ENCODE data around the gene KIZ.
"Not testable (repeated sequence)": the region's sequence is repeated elsewhere in the genome, so short reads cannot be mapped to it uniquely, and the experiment has no call there.

KIZ gene

GRCh38 chr20:21139881-21140566 is 14.1 kb downstream of the KIZ start:
- no peak for DNase-seq

GRCh38 chr20:21141825-21142224 is 15.9 kb downstream of the KIZ start:
- no peak for DNase-seq

GRCh38 chr20:21143194-21143890 is 17.5 kb downstream of the KIZ start:
- no peak for DNase-seq

GRCh38 chr20:21145424-21145823 is 19.5 kb downstream of the KIZ start:
- DNase-seq: no peak

- no peak for DNase-seq
Observed at GRCh38 chr20:21146215-21146614, 20.3 kb downstream of the KIZ start.

- DNase-seq: no peak
Observed at GRCh38 chr20:21147593-21147992, 21.7 kb downstream of the KIZ start.

- no peak for DNase-seq
Observed at GRCh38 chr20:21149344-21149743, 23.5 kb downstream of the KIZ start.

GRCh38 chr20:21151791-21152190 is 25.9 kb downstream of the KIZ start:
- no peak for DNase-seq

GRCh38 chr20:21154692-21155091 is 28.8 kb downstream of the KIZ start:
- no peak for DNase-seq

GRCh38 chr20:21155268-21155667 is 29.4 kb downstream of the KIZ start:
- DNase-seq: no peak

GRCh38 chr20:21156266-21156665 is 30.4 kb downstream of the KIZ start:
- no peak for DNase-seq

GRCh38 chr20:21157006-21157405 is 31.1 kb downstream of the KIZ start:
- DNase-seq: no peak

- DNase-seq: no peak
Observed at GRCh38 chr20:21159658-21160380, 33.9 kb downstream of the KIZ start.

- no peak for DNase-seq
Observed at GRCh38 chr20:21161926-21162325, 36.0 kb downstream of the KIZ start.

GRCh38 chr20:21162631-21163030 is 36.7 kb downstream of the KIZ start:
- no peak for DNase-seq

GRCh38 chr20:21166801-21167200 is 40.9 kb downstream of the KIZ start:
- no peak for DNase-seq

- no peak for DNase-seq
Observed at GRCh38 chr20:21167261-21167660, 41.4 kb downstream of the KIZ start.

GRCh38 chr20:21168061-21168460 is 42.2 kb downstream of the KIZ start:
- DNase-seq: not testable (repeated sequence)

GRCh38 chr20:21172626-21173025 is 46.7 kb downstream of the KIZ start:
- DNase-seq: no peak

- DNase-seq: no peak
Observed at GRCh38 chr20:21173485-21173884, 47.6 kb downstream of the KIZ start.

- no peak for DNase-seq
Observed at GRCh38 chr20:21174516-21175239, 48.8 kb downstream of the KIZ start.

GRCh38 chr20:21175433-21175832 is 49.6 kb downstream of the KIZ start:
- DNase-seq: no peak

GRCh38 chr20:21177767-21178166 is 51.9 kb downstream of the KIZ start:
- DNase-seq: no peak
